K562 (cell line): ENCODE data around the gene ZNF264. TPM values are rescaled to one million over a fixed set of nuclear protein-coding genes. Genes with fewer than 3 reads are reported as not detected.

Source experiments
- CREM ChIP-seq: IDR thresholded peaks from 2 replicates; pipeline ENCODE4 v1.6.1; 2014; ENCODE audit warnings: antibody characterized with exemption, low read depth
- EP400 ChIP-seq: fragments of 450-650 bp; IDR thresholded peaks from 2 replicates; pipeline ENCODE4 v1.6.1; 2017; ENCODE audit warnings: antibody characterized with exemption, mild to moderate bottlenecking, moderate library complexity
- FOS ChIP-seq: IDR thresholded peaks from 3 replicates; pipeline ENCODE4 v1.6.1; 2011; ENCODE audit not compliant: insufficient read length; ENCODE audit errors: extremely low read depth
- FOSL1 ChIP-seq: fragments of 200-800 bp; sonication (Bioruptor generic); conservative IDR thresholded peaks from 2 replicates; pipeline ENCODE4 v1.6.1; 2016; ENCODE audit warnings: missing genetic modification characterization, missing compliant biosample characterization
- HDGF ChIP-seq: fragments of 450-650 bp; IDR thresholded peaks from 2 replicates; pipeline ENCODE4 v1.6.1; 2016
- MAFF ChIP-seq: IDR thresholded peaks from 2 replicates; pipeline ENCODE4 v1.6.1; 2012; ENCODE audit warnings: low read length, improper control_type of control experiment
- MEF2A ChIP-seq: IDR thresholded peaks from 2 replicates; pipeline ENCODE4 v1.6.1; 2011; ENCODE audit warnings: low read depth, mild to moderate bottlenecking, low read length, moderate library complexity; ENCODE audit not compliant: control insufficient read depth
- MGA ChIP-seq: fragments of 450-650 bp; IDR thresholded peaks from 2 replicates; pipeline ENCODE4 v1.6.1; 2016; ENCODE audit warnings: mild to moderate bottlenecking, moderate library complexity
- NCOR1 ChIP-seq: fragments of 450-650 bp; IDR thresholded peaks from 2 replicates; pipeline ENCODE4 v1.6.1; 2016; ENCODE audit warnings: mild to moderate bottlenecking, moderate library complexity
- RFX1 ChIP-seq: fragments of 450-650 bp; IDR thresholded peaks from 2 replicates; pipeline ENCODE4 v1.6.1; 2016; ENCODE audit warnings: mild to moderate bottlenecking, moderate library complexity
- SLC30A9 ChIP-seq: fragments of 250-450 bp; sonication (Bioruptor Pico); IDR thresholded peaks from 2 replicates; pipeline ENCODE4 v1.8.0; 2022; ENCODE audit warnings: mild to moderate bottlenecking, moderate library complexity
- SMAD4 ChIP-seq: fragments of 250-450 bp; sonication (Bioruptor Pico); conservative IDR thresholded peaks from 2 replicates; pipeline ENCODE4 v1.8.0; 2021; ENCODE audit warnings: inconsistent platforms, mild to moderate bottlenecking, moderate library complexity
- WHSC1 ChIP-seq: IDR thresholded peaks from one replicate; pipeline ENCODE4 v1.6.1; 2012; ENCODE audit warnings: low read length, control low read depth, inconsistent platforms
- ZNF12 ChIP-seq: sonication (generic); formaldehyde crosslinking; IDR thresholded peaks from 2 replicates; pipeline ENCODE4 v1.4.0; 2020; ENCODE audit warnings: mild to moderate bottlenecking, missing genetic modification reagents
- ZNF124 ChIP-seq: sonication (generic); formaldehyde crosslinking; IDR thresholded peaks from 2 replicates; pipeline ENCODE4 v1.8.1; 2022; ENCODE audit warnings: missing genetic modification reagents
- ZNF140 ChIP-seq: fragments of 250-450 bp; sonication (Bioruptor Pico); IDR thresholded peaks from 2 replicates; pipeline ENCODE4 v1.8.0; 2021; ENCODE audit warnings: moderate library complexity, mild to moderate bottlenecking, inconsistent platforms
- ZNF507 ChIP-seq: conservative IDR thresholded peaks from 2 replicates; pipeline ENCODE4 v1.6.1; 2017; ENCODE audit warnings: missing genetic modification characterization, missing compliant biosample characterization
- polyA plus RNA-seq, 8 experiments: library from polyadenylated mRNA; depleted of rRNA in 4 of 8; stranded (reverse) in 5 of 8; unstranded in 3 of 8; fragments of >200 nt; fragmentation: Nextera tagmentation in 2 of 8; fragmentation: Illumina TruSeq in 1 of 8; extraction: Ambion mirVana in 2 of 8; extraction: Trizol in 1 of 8; gene quantifications; 2 replicates each; pipeline versions ENCODE4 v1.2.1 to v1.2.3, GENCODE V29; 2011 to 2014; ENCODE audit warnings: inconsistent platforms in 1 of 8, missing spikeins in 1 of 8
- total RNA-seq, 7 experiments: library from RNA; depleted of rRNA in 6 of 7; stranded (reverse); fragments of >200 nt in 6 of 7; fragmentation: Illumina TruSeq in 2 of 7; extraction: Trizol in 2 of 7; gene quantifications; 2 replicates each; pipeline versions ENCODE4 v1.2.1 to v1.2.3, GENCODE V29; 2011 to 2021; ENCODE audit warnings: low replicate concordance in 1 of 7
- TF ChIP-seq, protein P1 (sequence below): sonication (generic); IDR thresholded peaks from 2 replicates; pipeline ENCODE4 v1.6.1; 2016

ZNF264 gene
- total and polyA plus RNA-seq, 9 of the 15 experiments (the other 6 are each of a cell fraction or from before 2014, with no cell fraction given) = 0.08 to 7.9 (median 1.3) TPM

DNA sequence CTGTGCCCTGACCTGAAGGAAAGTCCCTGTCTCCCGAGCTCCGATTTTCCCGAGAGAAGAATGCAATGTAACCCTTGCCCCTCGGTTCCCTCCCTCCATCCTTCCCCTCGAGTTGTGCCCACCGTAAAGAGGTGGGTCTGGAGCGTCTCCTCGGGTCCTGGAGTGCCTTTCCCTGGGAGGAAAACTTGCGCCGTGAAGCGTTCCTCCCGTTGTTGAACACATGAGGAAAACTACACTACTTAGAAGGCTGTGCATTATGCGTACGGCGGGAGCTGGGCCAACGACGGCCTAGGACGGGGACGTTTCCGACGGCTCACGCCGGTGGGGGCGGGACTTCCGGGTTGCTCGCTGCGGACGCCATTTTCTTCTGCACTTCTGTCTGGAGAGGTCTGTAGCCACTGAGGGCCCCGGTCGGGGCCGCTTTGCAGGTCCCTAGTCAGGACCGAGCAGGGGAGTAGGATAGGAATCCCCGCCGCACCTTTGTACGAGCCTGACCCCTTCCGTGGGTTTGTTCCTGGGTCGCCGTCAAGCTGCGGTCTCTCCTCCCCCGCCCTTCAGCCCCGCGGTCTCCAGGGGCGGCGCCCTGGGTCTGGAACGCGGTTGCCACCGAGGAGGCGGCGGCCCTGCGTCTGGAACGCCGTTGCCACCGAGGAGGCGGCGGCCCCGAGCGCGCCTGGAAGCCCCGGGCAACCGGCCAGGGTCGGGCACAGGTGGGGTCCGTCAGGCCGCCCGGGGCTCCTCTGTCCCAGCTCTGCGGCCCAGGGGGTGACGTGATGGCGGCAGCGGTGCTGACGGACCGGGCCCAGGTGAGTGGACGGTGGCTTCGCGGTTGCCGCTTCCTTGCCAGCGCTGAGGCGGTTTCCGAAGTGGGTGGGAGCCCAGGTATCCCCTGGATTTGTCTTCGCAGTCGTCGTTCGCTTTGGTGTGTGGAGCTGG is at the start of gene ZNF264 (continued):
- TF ChIP-seq SLC30A9 (CRISPR knock-in tag) (no peak), WHSC1 (no peak), MAFF (no peak), MEF2A (no peak), HDGF (no peak), NCOR1 (no peak), EP400 (peak; percentile 36; the same call in 1 of the 2 replicates), MGA (no peak), ZNF140 (CRISPR knock-in tag) (no peak), SMAD4 (CRISPR knock-in tag) (peak; percentile 63), RFX1 (peak; percentile 13; the same call in 1 of the 2 replicates), ZNF12 (CRISPR knock-in tag) (no peak), CREM (no peak), FOS (no peak), FOSL1 (tag) (no peak), ZNF507 (tag) (no peak), ZNF124 (CRISPR knock-in tag) (no peak)
- TF ChIP-seq, protein P1, sequence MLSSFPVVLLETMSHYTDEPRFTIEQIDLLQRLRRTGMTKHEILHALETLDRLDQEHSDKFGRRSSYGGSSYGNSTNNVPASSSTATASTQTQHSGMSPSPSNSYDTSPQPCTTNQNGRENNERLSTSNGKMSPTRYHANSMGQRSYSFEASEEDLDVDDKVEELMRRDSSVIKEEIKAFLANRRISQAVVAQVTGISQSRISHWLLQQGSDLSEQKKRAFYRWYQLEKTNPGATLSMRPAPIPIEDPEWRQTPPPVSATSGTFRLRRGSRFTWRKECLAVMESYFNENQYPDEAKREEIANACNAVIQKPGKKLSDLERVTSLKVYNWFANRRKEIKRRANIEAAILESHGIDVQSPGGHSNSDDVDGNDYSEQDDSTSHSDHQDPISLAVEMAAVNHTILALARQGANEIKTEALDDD = no peak
